ENCODE results near the gene LANCL2. TPM values are rescaled to one million over a fixed set of nuclear protein-coding genes. Genes with fewer than 3 reads are reported as not detected.
A peak's percentile ranks its signal among the peaks of the same experiment; 100 is the strongest.

Gene LANCL2
- total RNA-seq, 4 donors from 2014 or later, result 6.4 to 27.0 (median 15.6) TPM

- intact Hi-C loops (cut with DNase I; ENCODE audit: low total_unique reads) (no loop called here), in situ Hi-C loops (cut with MboI; ENCODE audit: low pct_ligation_motif_present in 1 of 4, low pct_unique_long_range_greater_than_20kb in 1 of 4, low sequenced_read_pairs in 3 of 4) (no loop called here)
- peak overlapping the region; percentile 70 to 95 (median 84) for H3K4me3 ChIP-seq
- peaks cover 12 to 18% (median 16%) of the 10 kb centered on the region in 4 donors for H3K4me1 ChIP-seq
- DNase-seq, result no peak
- no peaks in the 10 kb centered on the region for H3K36me3 ChIP-seq
- 0 to 2% methylated on average over 11 to 32 of the region's 32 CpGs for WGBS, 2 donors (ENCODE audit: low coverage in 1 of 2)
- H3K27me3 ChIP-seq, result no peaks in the 10 kb centered on the region
- no peaks in the 10 kb centered on the region for H3K9me3 ChIP-seq
- H3K27ac ChIP-seq, result peak overlapping the region; percentile 95 to 99 (median 98)
- no peak for TF ChIP-seq POLR2A (IDR thresholded peaks at IDR 0.05)
- no peak for TF ChIP-seq POLR2AphosphoS5 (IDR thresholded peaks at IDR 0.05)
- no peak for TF ChIP-seq EP300 (IDR thresholded peaks at IDR 0.05; ENCODE audit: low read depth)
- TF ChIP-seq CTCF (IDR thresholded peaks at IDR 0.05), result no peak
These were observed 1.4 kb downstream of the LANCL2 start for GRCh38 chr7:55366461-55367070.

GRCh38 chr7:55367283-55367840 is 2.2 kb downstream of the LANCL2 start:
- WGBS, 2 donors (ENCODE audit: low coverage in 1 of 2), result 94 to 97% methylated on average over 17 to 19 of the region's 19 CpGs
- Histone ChIP-seq H3K27me3 (no peaks in the 10 kb centered on the region), H3K27ac (peak overlapping the region in 2 of 4 donors; percentile 95 to 98), H3K4me1 (peaks cover 12 to 18% (median 16%) of the 10 kb centered on the region in 4 donors), H3K4me3 (peak overlapping the region in 3 of 4 donors; percentile 80 to 95 (median 89)), H3K36me3 (no peaks in the 10 kb centered on the region), H3K9me3 (no peaks in the 10 kb centered on the region)
- TF ChIP-seq POLR2A (IDR thresholded peaks at IDR 0.05) (no peak), CTCF (IDR thresholded peaks at IDR 0.05) (no peak), POLR2AphosphoS5 (IDR thresholded peaks at IDR 0.05) (no peak)
- in situ Hi-C loops (cut with MboI; ENCODE audit: low pct_ligation_motif_present in 1 of 4, low pct_unique_long_range_greater_than_20kb in 1 of 4, low sequenced_read_pairs in 3 of 4) (no loop called here), intact Hi-C loops (cut with DNase I; ENCODE audit: low total_unique reads) (no loop called here)
- no peak for DNase-seq

GRCh38 chr7:55369427-55370400 is 4.6 kb downstream of the LANCL2 start:
- Histone ChIP-seq H3K9me3 (no peaks in the 10 kb centered on the region), H3K27me3 (no peaks in the 10 kb centered on the region), H3K4me3 (no peak overlapping the region), H3K36me3 (no peaks in the 10 kb centered on the region), H3K27ac (no peak overlapping the region), H3K4me1 (peaks cover 10 to 19% (median 15%) of the 10 kb centered on the region in 4 donors)
- TF ChIP-seq POLR2AphosphoS5 (IDR thresholded peaks at IDR 0.05) (no peak), CTCF (IDR thresholded peaks at IDR 0.05) (no peak), POLR2A (IDR thresholded peaks at IDR 0.05) (no peak), EP300 (IDR thresholded peaks at IDR 0.05; ENCODE audit: low read depth) (no peak)
- DNase-seq, result no peak
- WGBS, 2 donors (ENCODE audit: low coverage in 1 of 2), result 82 to 87% methylated on average over 4 to 8 of the region's 8 CpGs
- in situ Hi-C loops (cut with MboI; ENCODE audit: low pct_ligation_motif_present in 1 of 4, low pct_unique_long_range_greater_than_20kb in 1 of 4, low sequenced_read_pairs in 3 of 4) (no loop called here), intact Hi-C loops (cut with DNase I; ENCODE audit: low total_unique reads) (no loop called here)

- DNase-seq, result no peak
- intact Hi-C loops (cut with DNase I; ENCODE audit: low total_unique reads), result no loop called here
- H3K27ac ChIP-seq, result no peak overlapping the region
- TF ChIP-seq POLR2AphosphoS5 (IDR thresholded peaks at IDR 0.05), result no peak
- no peak for TF ChIP-seq CTCF (IDR thresholded peaks at IDR 0.05)
- no peak for TF ChIP-seq POLR2A (IDR thresholded peaks at IDR 0.05)
- TF ChIP-seq EP300 (IDR thresholded peaks at IDR 0.05; ENCODE audit: low read depth), result no peak
- H3K27me3 ChIP-seq, result no peaks in the 10 kb centered on the region
- in situ Hi-C loops (cut with MboI; ENCODE audit: low pct_ligation_motif_present in 1 of 4, low pct_unique_long_range_greater_than_20kb in 1 of 4, low sequenced_read_pairs in 3 of 4), result no loop called here
- H3K9me3 ChIP-seq, result no peaks in the 10 kb centered on the region
- H3K4me3 ChIP-seq, result no peak overlapping the region
- H3K4me1 ChIP-seq, result peaks cover 0 to 5% (median 2%) of the 10 kb centered on the region in 4 donors
- 66 to 77% methylated on average over 2 of the region's 2 CpGs for WGBS, 2 donors (ENCODE audit: low coverage in 1 of 2)
- no peaks in the 10 kb centered on the region for H3K36me3 ChIP-seq
These were observed 9.1 kb downstream of the LANCL2 start for GRCh38 chr7:55374213-55374612.

Data from transverse colon (tissue), 4 donors.